BLaER1 treated with 17β-estradiol and CSF1 and Interleukin-3, amounts not matched to agents 10 nM and 100 nM (cell line): ENCODE data around the gene GLRB.
"Not testable (repeated sequence)": the region's sequence is repeated elsewhere in the genome, so short reads cannot be mapped to it uniquely, and the experiment has no call there.

Experiments
- H3K27ac ChIP-seq, 11 experiments: shearing (Covaris generic); formaldehyde crosslinking; 2 replicates each; pipeline ENCODE4 v1.8.1; 2022
- H3K27me3 ChIP-seq, 11 experiments: shearing (Covaris generic); formaldehyde crosslinking; 2 replicates each; pipeline ENCODE4 v1.8.1; 2022
- H3K36me3 ChIP-seq, 11 experiments: shearing (Covaris generic); formaldehyde crosslinking; 2 replicates each; pipeline ENCODE4 v1.8.1; 2022
- H3K4me1 ChIP-seq, 10 experiments: shearing (Covaris generic); formaldehyde crosslinking; 2 replicates each; pipeline ENCODE4 v1.8.1; 2022
- H3K4me2 ChIP-seq, 11 experiments: shearing (Covaris generic); formaldehyde crosslinking; 2 replicates each; pipeline ENCODE4 v1.8.1; 2022
- H3K4me3 ChIP-seq, 10 experiments: shearing (Covaris generic); formaldehyde crosslinking; 2 replicates each; pipeline ENCODE4 v1.8.1; 2022
- H3K9ac ChIP-seq, 11 experiments: shearing (Covaris generic); formaldehyde crosslinking; 2 replicates each; pipeline ENCODE4 v1.8.1; 2022
- H3K9me3 ChIP-seq, 11 experiments: shearing (Covaris generic); formaldehyde crosslinking; replicated peaks in 1 of 11; 2 replicates each; pipeline ENCODE4 v1.8.1; 2022
- H4K20me1 ChIP-seq, 11 experiments: shearing (Covaris generic); formaldehyde crosslinking; 2 replicates each; pipeline ENCODE4 v1.8.1; 2022
- Cebpa-rat ChIP-seq, 11 experiments: shearing (Covaris generic); IDR thresholded peaks; 2 replicates each; pipeline ENCODE4 v1.8.1; 2022

Gene GLRB

GRCh38 chr4:157115613-157116335, 39.8 kb downstream of the GLRB start:
- H3K27me3 ChIP-seq: no peaks in the 10 kb centered on the region
- H3K27ac ChIP-seq: no peak overlapping the region
- no peak overlapping the region for H3K4me3 ChIP-seq
- no peak overlapping the region for H3K9ac ChIP-seq
- no peak for TF ChIP-seq Cebpa-rat (IDR thresholded peaks at IDR 0.05)
- H3K9me3 ChIP-seq: no peaks in the 10 kb centered on the region
- no peak overlapping the region for H3K4me2 ChIP-seq
- H4K20me1 ChIP-seq: no peaks in the 10 kb centered on the region
- H3K4me1 ChIP-seq: no peaks in the 10 kb centered on the region; a peak in 1 of 20 replicates
- H3K36me3 ChIP-seq: no peaks in the 10 kb centered on the region

- TF ChIP-seq Cebpa-rat (IDR thresholded peaks at IDR 0.05): no peak
- Histone ChIP-seq H3K4me1 (no peaks in the 10 kb centered on the region), H3K4me2 (no peak overlapping the region), H3K9ac (no peak overlapping the region), H3K27ac (no peak overlapping the region), H3K27me3 (no peaks in the 10 kb centered on the region), H3K4me3 (no peak overlapping the region), H3K36me3 (no peaks in the 10 kb centered on the region), H3K9me3 (no peaks in the 10 kb centered on the region), H4K20me1 (no peaks in the 10 kb centered on the region)
Measured at GRCh38 chr4:157121401-157121800, 45.5 kb downstream of the GLRB start.

GRCh38 chr4:157127571-157127970, 51.6 kb downstream of the GLRB start:
- no peaks in the 10 kb centered on the region for H3K4me1 ChIP-seq
- H3K27ac ChIP-seq: no peak overlapping the region
- H3K4me2 ChIP-seq: no peak overlapping the region
- H3K27me3 ChIP-seq: no peaks in the 10 kb centered on the region
- TF ChIP-seq Cebpa-rat (IDR thresholded peaks at IDR 0.05): no peak
- no peak overlapping the region for H3K4me3 ChIP-seq
- H4K20me1 ChIP-seq: no peaks in the 10 kb centered on the region
- H3K36me3 ChIP-seq: no peaks in the 10 kb centered on the region
- H3K9ac ChIP-seq: no peak overlapping the region
- H3K9me3 ChIP-seq: no peaks in the 10 kb centered on the region

- Histone ChIP-seq H3K27me3 (no peaks in the 10 kb centered on the region), H3K4me2 (no peak overlapping the region), H3K4me3 (no peak overlapping the region), H4K20me1 (no peaks in the 10 kb centered on the region), H3K9me3 (no peaks in the 10 kb centered on the region), H3K9ac (no peak overlapping the region), H3K36me3 (no peaks in the 10 kb centered on the region), H3K4me1 (no peaks in the 10 kb centered on the region), H3K27ac (no peak overlapping the region)
- TF ChIP-seq Cebpa-rat (IDR thresholded peaks at IDR 0.05): no peak
Measured at GRCh38 chr4:157128395-157128794, 52.4 kb downstream of the GLRB start.

GRCh38 chr4:157141976-157142375, 66.0 kb downstream of the GLRB start:
- Histone ChIP-seq H3K4me2 (no peak overlapping the region), H3K27me3 (no peaks in the 10 kb centered on the region), H3K4me3 (no peak overlapping the region), H3K4me1 (no peaks in the 10 kb centered on the region), H3K9ac (no peak overlapping the region), H3K27ac (no peak overlapping the region), H4K20me1 (no peaks in the 10 kb centered on the region), H3K36me3 (no peaks in the 10 kb centered on the region), H3K9me3 (no peaks in the 10 kb centered on the region)
- no peak for TF ChIP-seq Cebpa-rat (IDR thresholded peaks at IDR 0.05)

GRCh38 chr4:157143369-157143768, 67.4 kb downstream of the GLRB start:
- no peak overlapping the region for H3K4me2 ChIP-seq
- H3K36me3 ChIP-seq: no peaks in the 10 kb centered on the region
- TF ChIP-seq Cebpa-rat (IDR thresholded peaks at IDR 0.05): no peak
- no peak overlapping the region for H3K27ac ChIP-seq
- H3K27me3 ChIP-seq: no peaks in the 10 kb centered on the region
- no peaks in the 10 kb centered on the region for H3K9me3 ChIP-seq
- no peak overlapping the region for H3K9ac ChIP-seq
- no peaks in the 10 kb centered on the region for H4K20me1 ChIP-seq
- no peak overlapping the region for H3K4me3 ChIP-seq
- H3K4me1 ChIP-seq: no peaks in the 10 kb centered on the region

GRCh38 chr4:157151711-157152110, 75.8 kb downstream of the GLRB start:
- TF ChIP-seq Cebpa-rat (IDR thresholded peaks at IDR 0.05): no peak
- Histone ChIP-seq H3K36me3 (no peaks in the 10 kb centered on the region), H3K4me1 (no peaks in the 10 kb centered on the region), H3K4me2 (no peak overlapping the region), H3K4me3 (no peak overlapping the region), H3K27ac (no peak overlapping the region), H3K9me3 (no peaks in the 10 kb centered on the region), H3K9ac (no peak overlapping the region), H4K20me1 (no peaks in the 10 kb centered on the region), H3K27me3 (no peaks in the 10 kb centered on the region)

- Histone ChIP-seq H3K9me3 (peaks cover 0 to 5% (median 0%) of the 10 kb centered on the region in 11 experiments; a peak in 2 of 22 replicates), H3K4me3 (no peak overlapping the region), H4K20me1 (no peaks in the 10 kb centered on the region), H3K27me3 (no peaks in the 10 kb centered on the region), H3K9ac (no peak overlapping the region), H3K27ac (no peak overlapping the region), H3K4me2 (no peak overlapping the region), H3K4me1 (no peaks in the 10 kb centered on the region), H3K36me3 (no peaks in the 10 kb centered on the region)
- TF ChIP-seq Cebpa-rat (IDR thresholded peaks at IDR 0.05): no peak
Measured at GRCh38 chr4:157165935-157166610, 90.1 kb downstream of the GLRB start.

GRCh38 chr4:157170321-157170720, 94.4 kb downstream of the GLRB start:
- H3K36me3 ChIP-seq: no peaks in the 10 kb centered on the region
- H3K4me3 ChIP-seq: no peak overlapping the region

GRCh38 chr4:157172011-157172410, 96.1 kb downstream of the GLRB start:
- no peak overlapping the region for H3K4me2 ChIP-seq
- no peaks in the 10 kb centered on the region for H3K4me1 ChIP-seq
- H3K9ac ChIP-seq: no peak overlapping the region
- H3K27ac ChIP-seq: no peak overlapping the region
- H3K36me3 ChIP-seq: no peaks in the 10 kb centered on the region
- no peaks in the 10 kb centered on the region for H3K9me3 ChIP-seq
- H4K20me1 ChIP-seq: no peaks in the 10 kb centered on the region
- no peaks in the 10 kb centered on the region for H3K27me3 ChIP-seq
- no peak overlapping the region for H3K4me3 ChIP-seq
- no peak for TF ChIP-seq Cebpa-rat (IDR thresholded peaks at IDR 0.05)

More at GRCh38 chr4:157170321-157170720, 94.4 kb downstream of the GLRB start:
- Histone ChIP-seq H3K27me3 (no peaks in the 10 kb centered on the region), H3K9ac (no peak overlapping the region), H3K4me1 (no peaks in the 10 kb centered on the region), H4K20me1 (no peaks in the 10 kb centered on the region), H3K27ac (no peak overlapping the region), H3K9me3 (no peaks in the 10 kb centered on the region), H3K4me2 (no peak overlapping the region)
- no peak for TF ChIP-seq Cebpa-rat (IDR thresholded peaks at IDR 0.05)

GRCh38 chr4:157180268-157180667, 104.3 kb downstream of the GLRB start:
- not testable (repeated sequence) for H3K4me1 ChIP-seq, H3K27me3 ChIP-seq, H3K4me2 ChIP-seq, H3K36me3 ChIP-seq, H3K27ac ChIP-seq, H4K20me1 ChIP-seq, H3K9me3 ChIP-seq, H3K4me3 ChIP-seq, H3K9ac ChIP-seq
